ENCODE results near the gene SNAP25.

SNAP25 gene

GRCh38 chr20:10304471-10305046 is 85.9 kb downstream of the SNAP25 start:
- DNase-seq (ENCODE audit: low read depth): no peak

DNA sequence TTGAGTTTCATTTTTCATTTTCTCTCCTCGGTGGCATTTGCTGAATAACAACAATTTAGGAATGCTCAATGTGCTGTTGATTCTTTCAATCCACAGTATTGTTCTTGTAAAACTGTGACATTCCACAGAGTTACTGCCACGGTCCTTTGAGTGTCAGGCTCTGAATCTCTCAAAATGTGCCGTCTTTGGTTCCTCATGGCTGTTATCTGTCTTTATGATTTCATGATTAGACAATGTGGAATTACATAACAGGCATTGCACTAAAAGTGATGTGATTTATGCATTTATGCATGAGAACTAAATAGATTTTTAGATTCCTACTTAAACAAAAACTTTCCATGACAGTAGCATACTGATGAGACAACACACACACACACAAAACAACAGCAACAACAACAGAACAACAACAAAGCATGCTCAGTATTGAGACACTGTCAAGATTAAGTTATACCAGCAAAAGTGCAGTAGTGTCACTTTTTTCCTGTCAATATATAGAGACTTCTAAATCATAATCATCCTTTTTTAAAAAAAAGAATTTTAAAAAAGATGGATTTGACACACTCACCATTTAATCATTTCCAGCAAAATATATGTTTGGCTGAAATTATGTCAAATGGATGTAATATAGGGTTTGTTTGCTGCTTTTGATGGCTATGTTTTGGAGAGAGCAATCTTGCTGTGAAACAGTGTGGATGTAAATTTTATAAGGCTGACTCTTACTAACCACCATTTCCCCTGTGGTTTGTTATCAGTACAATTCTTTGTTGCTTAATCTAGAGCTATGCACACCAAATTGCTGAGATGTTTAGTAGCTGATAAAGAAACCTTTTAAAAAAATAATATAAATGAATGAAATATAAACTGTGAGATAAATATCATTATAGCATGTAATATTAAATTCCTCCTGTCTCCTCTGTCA is 88.1 kb downstream of the SNAP25 start:
- DNase-seq (ENCODE audit: low read depth): no peak

DNA sequence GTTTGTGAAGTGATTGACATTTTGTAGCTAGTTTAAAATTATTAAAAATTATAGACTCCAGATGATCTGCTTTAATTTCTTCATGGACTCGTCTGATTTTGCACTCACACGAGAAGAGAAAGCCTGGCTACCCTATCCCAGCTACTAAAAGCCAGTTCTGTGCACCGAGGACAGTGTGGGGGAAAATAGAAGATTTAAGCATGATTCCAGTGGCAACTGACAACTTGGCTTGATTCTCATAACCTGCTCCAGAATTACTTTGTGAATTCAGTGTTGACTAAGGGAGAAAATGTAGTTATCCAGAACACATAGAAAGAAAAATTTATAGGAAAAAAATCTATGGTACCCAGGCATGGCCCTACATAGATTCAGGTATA is 88.7 kb downstream of the SNAP25 start:
- no peak for DNase-seq (ENCODE audit: low read depth)

DNA sequence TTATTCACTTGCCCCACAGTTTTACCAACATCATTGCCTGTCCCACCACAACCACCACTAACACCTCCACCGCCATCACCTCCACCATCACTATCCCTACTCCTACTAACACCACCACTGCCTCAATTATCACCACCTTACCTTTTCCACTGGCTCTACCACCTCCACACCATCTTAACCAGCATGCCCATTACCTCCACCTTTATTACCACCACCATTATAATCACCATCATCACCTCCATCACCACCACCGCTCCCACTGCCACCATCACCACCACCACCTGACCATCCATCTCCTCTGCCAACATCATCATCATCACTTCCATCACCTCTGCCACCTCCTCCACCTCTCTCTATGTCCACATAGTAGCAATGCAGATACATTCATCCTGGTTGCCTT is 90.0 kb downstream of the SNAP25 start:
- DNase-seq (ENCODE audit: low read depth): no peak

DNA sequence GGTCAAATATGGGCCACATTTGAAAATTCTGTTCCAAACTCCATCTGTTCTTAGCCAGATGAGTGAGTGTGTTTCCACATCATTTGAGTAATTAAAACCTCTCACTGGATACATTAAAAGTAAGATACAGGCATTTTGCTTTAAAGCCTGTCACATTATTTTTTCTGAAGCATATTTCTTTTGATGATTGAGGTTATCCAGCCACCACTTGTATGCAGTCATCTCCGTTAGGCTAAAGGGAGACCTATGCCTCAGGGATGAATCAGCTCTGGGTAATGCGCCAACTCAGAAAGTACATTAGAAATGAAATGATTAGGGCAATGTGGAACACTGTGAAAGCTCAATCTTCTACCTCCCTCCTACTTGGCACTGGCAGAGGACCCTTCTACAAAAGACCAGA is 90.7 kb downstream of the SNAP25 start:
- peak; percentile 87 for DNase-seq (ENCODE audit: low read depth)

GRCh38 chr20:10312111-10312510 is 93.5 kb downstream of the SNAP25 start:
- no peak for DNase-seq (ENCODE audit: low read depth)

- no peak for DNase-seq (ENCODE audit: low read depth)
Measured at GRCh38 chr20:10313215-10313614, 94.6 kb downstream of the SNAP25 start.

GRCh38 chr20:10313701-10314100 is 95.1 kb downstream of the SNAP25 start:
- DNase-seq (ENCODE audit: low read depth): no peak

DNA sequence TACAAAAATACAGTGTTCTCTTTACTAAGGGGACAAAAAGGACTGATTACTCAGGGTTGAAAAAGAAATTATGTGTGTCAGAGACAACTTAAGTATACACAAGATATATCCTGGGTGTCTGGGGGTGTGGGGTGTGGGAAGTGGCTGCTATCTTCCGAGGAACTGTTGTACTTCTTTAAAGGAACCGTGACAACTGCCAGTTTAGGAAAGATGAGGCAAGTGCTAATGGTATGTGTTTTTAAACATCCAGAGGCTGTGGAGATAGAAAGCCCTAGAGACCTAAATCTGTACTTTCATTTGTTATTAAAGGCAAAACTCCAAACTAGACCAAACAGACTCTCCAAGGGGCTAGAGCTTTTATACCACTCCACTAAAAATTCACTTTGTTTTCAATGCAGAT is 95.6 kb downstream of the SNAP25 start:
- DNase-seq (ENCODE audit: low read depth): no peak

- DNase-seq (ENCODE audit: low read depth): no peak
Measured at GRCh38 chr20:10315138-10315537, 96.5 kb downstream of the SNAP25 start.

GRCh38 chr20:10316582-10316981 is 98.0 kb downstream of the SNAP25 start:
- no peak for DNase-seq (ENCODE audit: low read depth)

- DNase-seq (ENCODE audit: low read depth): no peak
Measured at GRCh38 chr20:10318291-10319024, 99.8 kb downstream of the SNAP25 start.

- DNase-seq (ENCODE audit: low read depth): no peak
Measured at GRCh38 chr20:10319855-10320254, 101.2 kb downstream of the SNAP25 start.

DNA sequence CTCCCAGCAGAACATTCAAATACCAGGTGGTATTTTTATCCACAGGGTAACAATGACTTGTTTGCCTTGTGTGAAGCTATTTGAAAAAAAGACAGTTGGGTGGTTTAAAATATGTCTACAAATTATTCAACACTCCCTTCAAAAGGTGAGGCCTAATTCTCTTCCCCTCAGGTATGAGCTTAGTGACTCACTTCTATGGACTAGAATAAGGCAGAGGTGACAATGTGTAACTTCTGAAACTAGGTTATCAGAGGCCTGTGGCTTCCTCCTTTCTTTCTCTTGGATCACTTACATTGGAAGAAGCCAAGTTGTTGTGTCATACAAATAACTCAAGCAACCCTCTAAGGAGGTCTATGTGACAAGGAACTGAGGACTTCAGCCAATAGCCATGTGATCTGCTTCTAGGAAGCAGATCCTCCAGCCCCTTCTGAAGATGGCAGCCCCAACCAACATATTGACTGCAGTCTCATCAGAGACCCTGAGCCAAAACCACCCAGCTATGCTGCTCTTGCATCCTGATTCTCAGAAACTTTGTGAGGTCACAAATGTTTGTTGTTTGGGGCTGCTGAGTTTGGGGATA is 102.6 kb downstream of the SNAP25 start:
- DNase-seq (ENCODE audit: low read depth): no peak

- no peak for DNase-seq (ENCODE audit: low read depth)
Measured at GRCh38 chr20:10322073-10323012, 103.7 kb downstream of the SNAP25 start.

DNA sequence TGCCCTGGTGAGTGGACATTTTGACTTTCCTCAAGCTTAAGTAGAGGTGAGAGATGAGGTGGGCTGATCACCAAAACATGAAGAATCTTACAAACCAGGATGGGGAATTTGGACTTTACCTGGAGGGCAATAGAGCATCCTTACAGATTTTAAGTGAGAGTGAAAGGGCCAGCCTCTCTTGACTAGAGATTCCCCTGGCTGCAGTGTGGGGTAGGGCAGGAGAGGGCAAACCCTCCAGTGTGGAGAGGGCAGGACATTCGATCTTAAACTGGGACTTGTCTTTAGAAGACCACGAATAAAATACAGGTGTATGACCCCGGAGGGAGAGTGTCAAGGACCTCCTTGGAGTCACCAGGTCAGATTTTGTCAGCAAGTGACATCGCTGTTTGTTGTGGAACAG is 105.1 kb downstream of the SNAP25 start:
- DNase-seq (ENCODE audit: low read depth): no peak

GRCh38 chr20:10324198-10324847 is 105.7 kb downstream of the SNAP25 start:
- no peak for DNase-seq (ENCODE audit: low read depth)

DNA sequence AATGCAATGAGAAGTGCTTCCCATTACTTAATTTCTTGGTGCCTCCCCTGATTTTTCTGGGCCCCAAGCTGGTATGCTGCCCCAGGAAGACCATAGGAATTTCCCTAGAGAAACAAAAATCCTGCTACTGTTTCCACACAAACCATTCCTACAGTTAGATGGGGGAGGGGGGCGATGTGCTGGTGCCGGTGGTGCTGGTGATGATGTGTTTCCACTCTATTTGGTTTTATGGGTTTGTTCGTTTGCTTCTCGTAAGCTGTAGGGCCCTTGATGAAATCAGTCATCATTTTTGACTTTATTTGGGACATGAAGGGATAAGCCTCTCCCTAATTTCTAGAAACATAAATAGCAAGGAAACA is 110.2 kb downstream of the SNAP25 start:
- no peak for DNase-seq (ENCODE audit: low read depth)

DNA sequence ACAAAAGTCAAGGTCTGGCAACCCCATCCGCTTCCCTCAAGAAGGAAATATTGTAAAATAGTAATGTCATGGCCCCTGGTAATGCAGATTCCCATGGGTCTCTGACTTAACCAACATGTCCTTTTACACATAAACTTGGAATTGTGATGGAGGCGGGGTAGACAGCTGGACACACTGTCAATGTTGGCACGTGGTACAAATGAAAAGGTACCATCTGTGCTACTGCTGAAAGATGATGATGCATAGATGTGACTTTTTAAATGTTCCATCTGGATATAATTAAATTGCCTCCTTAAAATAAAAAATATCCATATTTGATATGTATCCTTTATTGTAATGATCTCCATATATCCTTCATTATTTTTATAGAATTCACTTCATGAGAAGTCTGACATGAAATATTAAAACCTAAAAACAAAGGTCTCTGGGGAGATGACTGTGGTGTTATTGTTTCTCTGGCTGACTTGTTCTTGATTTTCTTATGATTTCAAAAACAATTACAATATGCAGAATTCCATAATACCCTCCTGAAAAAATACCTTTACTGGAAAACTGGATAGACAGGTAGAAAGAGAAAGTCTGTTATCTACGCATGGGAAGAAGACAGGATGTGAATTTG is 110.9 kb downstream of the SNAP25 start:
- DNase-seq (ENCODE audit: low read depth): no peak

DNA sequence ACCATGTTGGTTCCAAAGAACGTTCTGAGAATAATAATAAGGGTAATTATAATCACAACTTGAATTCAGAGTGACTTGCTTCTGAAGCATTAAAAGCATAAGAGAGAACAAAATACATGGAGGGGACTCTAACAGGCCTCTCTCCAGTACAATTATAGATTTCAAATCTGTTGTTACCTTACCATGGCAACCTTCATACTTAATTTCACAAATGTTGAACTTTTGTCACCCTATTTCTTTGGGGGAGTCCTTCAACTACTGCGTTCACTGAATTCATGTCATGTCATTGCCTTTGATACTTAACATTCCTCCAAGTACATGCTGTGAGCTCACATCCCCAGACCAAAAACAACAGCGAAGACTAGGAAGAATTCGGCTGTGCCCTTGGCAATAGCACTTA is 111.4 kb downstream of the SNAP25 start:
- DNase-seq (ENCODE audit: low read depth): no peak
